GM19395 (cell line): ENCODE results near the gene SLC8A3.

ENCODE experiments used
- ATAC-seq: cut with Tn5 transposase; IDR thresholded peaks from one replicate; pipeline ENCODE4 v1.9.1; 2021; ENCODE audit warnings: mild to moderate bottlenecking, moderate library complexity; ENCODE audit not compliant: unreplicated experiment

The SLC8A3 gene

DNA sequence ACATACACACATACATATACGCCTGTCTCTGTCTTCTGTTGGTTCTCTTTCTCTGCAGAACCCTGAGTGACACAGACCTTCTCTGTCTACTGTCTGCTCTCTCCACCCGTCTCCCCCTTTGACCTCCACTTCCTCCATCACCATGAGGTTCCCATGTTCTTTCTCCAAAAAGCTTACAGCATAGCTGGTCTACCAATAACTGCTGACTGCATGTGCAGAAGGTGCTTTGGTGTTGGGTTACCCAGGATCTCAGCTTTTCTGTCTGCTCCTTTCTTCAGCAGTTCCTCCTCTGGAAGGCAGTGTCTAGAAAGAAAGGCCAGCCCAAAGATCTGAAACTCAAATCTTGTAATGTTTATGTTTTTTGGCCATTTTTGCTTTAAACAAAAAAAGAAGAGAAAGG lies 184.0 kb downstream of the SLC8A3 start:
- no peak for ATAC-seq

DNA sequence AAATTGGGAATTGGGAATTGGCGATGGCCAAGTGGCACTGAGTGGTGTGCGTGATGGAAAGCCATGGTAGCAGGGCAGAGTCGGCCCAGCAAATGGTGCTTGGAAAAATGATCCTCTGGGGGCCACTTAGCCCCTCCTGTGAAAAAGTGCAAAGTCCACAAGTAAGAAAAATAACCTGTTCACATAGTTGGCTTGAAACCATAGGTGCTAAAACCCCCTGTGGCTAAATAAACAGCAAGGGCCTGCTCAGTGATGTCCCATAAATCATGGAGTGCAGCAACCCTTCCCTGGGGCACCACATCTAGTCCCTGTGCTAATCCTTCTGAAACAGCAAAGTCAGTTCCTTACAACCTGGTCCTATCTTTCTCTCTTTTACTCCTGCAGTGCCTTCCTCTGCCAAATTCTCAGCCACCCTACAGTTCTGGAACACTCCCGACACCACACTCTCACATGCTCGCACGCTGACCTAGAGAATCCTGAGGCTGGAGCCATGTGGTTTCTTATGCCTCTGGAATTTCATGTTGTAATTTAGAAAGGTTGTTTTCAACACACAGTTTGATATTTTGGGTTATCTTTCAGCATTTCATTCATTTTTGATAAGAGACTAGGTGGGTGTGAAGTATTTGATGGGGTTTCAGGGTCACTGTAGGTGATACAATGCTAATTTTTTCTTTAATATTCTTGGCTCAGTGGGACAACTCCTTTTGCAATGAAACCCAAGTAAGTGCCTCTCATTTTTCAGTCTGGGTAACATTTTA lies 186.0 kb downstream of the SLC8A3 start:
- ATAC-seq = no peak

- no peak for ATAC-seq
Measured at GRCh38 chr14:70000601-70001000, 188.2 kb downstream of the SLC8A3 start.

- no peak for ATAC-seq
Measured at GRCh38 chr14:69999261-69999674, 189.5 kb downstream of the SLC8A3 start.

GRCh38 chr14:69997849-69998248 lies 190.9 kb downstream of the SLC8A3 start:
- no peak for ATAC-seq

- no peak for ATAC-seq
Measured at GRCh38 chr14:69996216-69996615, 192.5 kb downstream of the SLC8A3 start.
